Anterior cingulate cortex (tissue), 58 donors: ENCODE results near the gene STARD8.
A peak's percentile ranks its signal among the peaks of the same experiment; 100 is the strongest.
"Not testable (repeated sequence)": the region's sequence is repeated elsewhere in the genome, so short reads cannot be mapped to it uniquely, and the experiment has no call there.

Experiments
- DNase-seq, 58 donors: peaks; one replicate each; lab custom pipeline; 2025; lab: John Stamatoyannopoulos, UW

STARD8 gene, protein sequence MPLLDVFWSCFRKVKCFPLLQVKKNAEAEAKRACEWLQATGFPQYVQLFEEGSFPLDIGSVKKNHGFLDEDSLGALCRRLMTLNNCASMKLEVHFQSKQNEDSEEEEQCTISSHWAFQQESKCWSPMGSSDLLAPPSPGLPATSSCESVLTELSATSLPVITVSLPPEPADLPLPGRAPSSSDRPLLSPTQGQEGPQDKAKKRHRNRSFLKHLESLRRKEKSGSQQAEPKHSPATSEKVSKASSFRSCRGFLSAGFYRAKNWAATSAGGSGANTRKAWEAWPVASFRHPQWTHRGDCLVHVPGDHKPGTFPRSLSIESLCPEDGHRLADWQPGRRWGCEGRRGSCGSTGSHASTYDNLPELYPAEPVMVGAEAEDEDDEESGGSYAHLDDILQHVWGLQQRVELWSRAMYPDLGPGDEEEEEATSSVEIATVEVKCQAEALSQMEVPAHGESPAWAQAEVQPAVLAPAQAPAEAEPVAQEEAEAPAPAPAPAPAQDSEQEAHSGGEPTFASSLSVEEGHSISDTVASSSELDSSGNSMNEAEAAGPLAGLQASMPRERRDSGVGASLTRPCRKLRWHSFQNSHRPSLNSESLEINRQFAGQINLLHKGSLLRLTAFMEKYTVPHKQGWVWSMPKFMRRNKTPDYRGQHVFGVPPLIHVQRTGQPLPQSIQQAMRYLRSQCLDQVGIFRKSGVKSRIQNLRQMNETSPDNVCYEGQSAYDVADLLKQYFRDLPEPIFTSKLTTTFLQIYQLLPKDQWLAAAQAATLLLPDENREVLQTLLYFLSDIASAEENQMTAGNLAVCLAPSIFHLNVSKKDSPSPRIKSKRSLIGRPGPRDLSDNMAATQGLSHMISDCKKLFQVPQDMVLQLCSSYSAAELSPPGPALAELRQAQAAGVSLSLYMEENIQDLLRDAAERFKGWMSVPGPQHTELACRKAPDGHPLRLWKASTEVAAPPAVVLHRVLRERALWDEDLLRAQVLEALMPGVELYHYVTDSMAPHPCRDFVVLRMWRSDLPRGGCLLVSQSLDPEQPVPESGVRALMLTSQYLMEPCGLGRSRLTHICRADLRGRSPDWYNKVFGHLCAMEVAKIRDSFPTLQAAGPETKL

DNA sequence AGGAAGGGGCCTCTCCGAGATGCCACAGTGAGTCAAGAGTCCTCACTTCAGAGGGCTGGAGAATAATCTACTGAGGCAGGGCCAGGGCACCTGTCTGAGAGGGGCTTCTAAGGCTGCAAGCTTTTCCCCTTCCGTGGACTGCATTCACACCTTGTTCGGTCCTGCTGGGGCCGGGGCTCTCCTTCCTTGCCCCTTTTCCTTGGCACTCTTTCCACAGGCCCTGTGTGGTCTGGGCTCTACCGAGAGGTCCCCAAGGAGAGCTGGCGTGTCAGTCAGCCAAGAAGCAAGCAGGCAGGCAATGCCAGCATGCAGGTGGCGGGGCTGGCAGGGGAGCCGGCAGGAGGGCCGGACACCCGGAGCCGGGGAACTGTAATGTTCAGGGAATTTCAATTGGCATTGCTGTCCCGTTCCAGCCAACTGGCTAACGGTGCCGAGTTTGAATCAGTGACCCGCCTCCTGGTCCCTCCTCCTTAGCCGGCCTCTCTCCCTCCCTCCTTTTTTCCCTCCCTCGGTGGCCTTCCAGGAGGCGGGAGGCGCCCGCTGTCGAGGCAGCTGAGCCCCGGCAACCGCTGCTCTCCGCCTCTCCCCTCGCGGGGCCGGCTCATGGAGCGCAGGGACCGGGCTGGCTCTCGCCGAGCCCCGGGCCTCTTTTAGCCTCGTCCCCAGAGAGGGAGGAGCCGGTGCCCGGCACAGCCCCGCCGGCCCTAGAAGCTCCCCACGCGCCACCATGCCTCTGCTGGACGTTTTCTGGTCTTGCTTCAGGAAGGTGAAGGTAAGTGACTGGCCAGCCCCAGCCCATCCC lies at the start of gene STARD8:
Gene STARD8, plus strand, starts transcription at position 511 of the 802 bp plus-strand sequence. Its CDS starts 217 bp downstream, at position 728.
- peak in 8 of 58 donors; percentile 0 to 21 (median 2) for DNase-seq

DNA sequence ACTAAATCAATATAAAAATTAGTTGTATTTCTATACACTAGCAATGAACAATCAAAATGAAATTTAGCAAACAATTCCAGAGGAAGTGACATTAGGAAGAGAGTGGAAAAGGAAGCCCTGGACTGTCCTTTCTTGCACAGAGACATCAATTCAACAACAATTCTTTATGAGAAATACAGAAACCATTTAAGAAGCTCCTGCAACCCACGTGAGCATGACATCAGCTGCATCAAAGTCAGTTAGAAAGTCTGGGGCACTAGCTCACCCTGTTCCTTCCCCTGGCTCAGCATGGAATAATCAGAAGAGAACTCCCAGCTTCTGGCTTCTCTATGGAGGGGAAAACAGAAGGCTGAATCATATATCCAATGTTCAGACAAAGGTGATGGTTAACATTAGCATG lies 48.6 kb upstream of the STARD8 start:
- DNase-seq, result no peak

DNA sequence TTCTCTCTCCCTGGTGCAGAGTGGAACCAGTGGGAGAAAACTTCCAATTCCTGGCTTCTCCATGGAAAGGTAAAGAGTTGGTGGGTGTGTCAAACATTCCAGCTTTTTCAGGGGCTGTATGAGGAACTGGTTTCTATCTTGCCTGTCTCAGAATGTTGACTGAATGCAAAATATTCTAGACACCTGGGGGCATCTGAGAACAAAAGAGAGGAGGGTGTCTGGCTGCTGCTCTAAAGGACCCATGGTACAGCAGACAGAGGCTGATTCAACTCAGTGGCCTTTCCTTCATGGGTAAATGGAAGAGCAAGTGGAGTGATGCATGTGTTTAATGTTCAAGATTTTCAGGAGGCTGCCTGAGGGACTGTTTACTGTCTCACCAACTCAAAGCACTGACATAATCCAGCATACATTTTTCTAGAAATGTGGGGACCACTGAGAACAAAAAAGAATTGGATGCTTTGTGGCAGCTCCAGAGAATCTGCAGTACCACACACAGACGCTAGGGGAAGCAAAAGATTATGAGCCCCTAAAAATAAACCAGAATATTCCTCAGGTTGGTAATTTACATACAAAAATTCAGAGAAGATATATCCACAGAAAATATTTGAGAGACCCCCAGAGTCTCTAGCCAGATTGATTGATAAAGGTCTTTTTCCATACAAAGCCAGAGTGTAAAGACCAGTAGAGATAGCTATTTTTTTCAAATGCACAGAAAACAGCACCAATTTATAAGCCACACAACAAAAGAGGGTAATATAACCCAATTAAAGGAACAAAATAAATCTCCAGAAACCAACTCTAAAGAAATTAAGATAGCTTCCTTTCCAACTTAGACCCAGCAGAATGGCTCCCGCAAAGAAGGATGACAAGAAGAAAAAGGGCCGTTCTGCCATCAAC lies 48.0 kb upstream of the STARD8 start:
- DNase-seq, result no peak

DNA sequence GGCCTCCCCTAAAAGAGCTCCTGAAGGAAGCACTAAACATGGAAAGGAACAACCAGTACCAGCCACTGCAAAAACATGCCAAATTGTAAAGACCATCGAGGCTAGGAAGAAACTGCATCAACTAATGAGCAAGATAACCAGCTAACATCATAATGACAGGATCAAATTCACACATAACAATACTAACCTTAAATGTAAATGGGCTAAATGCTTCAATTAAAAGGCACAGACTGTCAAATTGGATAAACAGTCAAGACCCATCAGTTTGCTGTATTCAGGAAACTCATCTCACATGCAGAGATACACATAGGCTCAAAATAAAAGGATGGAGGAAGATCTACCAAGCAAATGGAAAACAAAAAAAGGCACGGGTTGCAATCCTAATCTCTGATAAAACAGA lies 43.2 kb upstream of the STARD8 start:
- not testable (repeated sequence) for DNase-seq

DNA sequence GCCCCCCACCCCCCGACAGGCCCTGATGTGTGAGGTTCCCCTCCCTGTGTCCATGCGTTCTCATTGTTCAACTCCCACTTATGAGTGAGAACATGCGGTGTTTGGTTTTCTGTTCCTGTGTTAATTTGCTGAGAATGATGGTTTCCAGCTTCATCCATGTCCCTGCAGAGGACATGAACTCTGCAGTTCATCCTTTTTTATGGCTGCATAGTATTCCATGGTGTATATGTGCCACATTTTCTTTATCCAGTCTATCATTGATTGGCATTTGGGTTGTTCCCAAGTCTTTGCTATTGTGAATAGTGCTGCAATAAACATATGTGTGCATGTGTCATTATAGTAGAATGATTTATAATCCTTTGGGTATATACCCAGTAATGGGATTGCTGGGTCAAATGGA lies 32.7 kb upstream of the STARD8 start:
- DNase-seq, result not testable (repeated sequence)

DNA sequence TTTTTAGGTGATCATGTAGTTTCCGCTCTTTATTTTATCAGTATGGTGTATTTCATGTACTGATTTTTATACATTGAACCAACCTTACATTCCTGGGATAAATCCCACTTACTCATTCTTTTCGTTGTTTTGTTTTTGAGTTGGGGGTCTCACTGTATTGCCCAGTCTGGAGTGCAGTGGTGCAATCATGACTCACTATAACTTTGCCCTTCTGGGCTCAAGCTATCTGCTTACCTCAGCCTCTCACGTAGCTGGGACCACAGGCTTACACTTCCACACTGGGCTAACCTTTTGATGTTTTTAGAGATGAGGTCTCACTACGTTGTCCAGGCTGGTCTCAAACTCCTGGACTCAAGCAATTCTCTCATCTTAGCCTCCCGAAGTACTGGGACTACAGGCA lies 19.5 kb upstream of the STARD8 start:
- DNase-seq, result no peak

DNA sequence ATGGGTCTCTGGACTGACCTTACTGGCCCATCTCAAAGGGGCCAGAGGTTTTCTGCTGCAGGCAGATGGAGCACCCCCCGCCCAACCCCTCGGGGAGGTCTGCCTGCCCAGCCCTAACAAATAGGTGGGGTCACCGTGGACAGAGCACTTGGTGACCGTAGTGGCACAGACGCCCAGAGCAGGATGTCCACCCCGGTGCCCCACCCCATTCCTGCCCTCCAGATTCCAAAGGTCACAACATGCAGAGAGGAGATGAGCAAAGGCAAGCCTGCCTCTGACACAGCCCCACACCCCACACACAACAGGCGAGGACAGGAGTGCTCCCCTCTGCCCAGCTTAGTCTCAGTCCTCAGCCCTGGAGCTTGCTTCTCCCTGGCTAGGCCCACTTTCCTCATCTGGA lies 17.5 kb upstream of the STARD8 start:
- not testable (repeated sequence) for DNase-seq

DNA sequence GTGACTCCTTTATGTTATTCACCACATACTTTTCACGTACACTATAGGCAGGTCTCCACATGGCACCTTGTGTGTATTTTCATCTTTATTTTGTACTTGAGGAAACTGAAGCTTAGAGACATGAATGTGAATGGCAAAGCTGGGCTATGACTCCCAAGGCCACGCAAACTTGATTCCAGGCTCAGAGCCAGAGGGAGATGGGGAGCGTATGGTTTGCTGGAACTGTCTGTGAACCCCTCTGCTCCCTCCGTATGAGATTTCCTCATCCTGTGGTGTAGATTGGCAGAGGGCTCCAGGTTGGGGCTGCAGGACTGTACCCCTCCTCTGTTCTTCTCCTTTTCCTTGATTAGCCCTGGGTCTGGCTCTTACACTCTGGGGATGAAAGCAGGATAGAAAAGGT lies 16.1 kb upstream of the STARD8 start:
- DNase-seq, result no peak

DNA sequence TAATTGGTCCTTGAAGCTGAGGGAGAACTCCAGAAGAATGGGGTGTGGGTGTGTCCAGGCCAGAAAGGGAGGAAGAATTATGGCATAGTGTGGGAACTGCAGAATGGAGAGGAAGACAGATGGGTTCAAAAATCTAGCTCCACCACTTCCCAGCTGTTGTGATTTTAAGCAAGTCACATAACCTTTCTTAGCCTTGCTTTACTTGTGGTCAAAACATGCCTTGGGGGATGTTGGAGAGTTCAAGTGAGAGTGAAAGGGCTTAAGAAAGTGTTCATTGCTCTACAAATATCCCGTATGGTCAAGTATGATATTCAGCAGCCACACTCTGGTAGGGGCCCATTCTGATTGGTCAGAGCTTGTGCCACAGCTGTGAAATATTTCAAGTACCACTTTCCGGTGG lies 15.0 kb upstream of the STARD8 start:
- no peak for DNase-seq

DNA sequence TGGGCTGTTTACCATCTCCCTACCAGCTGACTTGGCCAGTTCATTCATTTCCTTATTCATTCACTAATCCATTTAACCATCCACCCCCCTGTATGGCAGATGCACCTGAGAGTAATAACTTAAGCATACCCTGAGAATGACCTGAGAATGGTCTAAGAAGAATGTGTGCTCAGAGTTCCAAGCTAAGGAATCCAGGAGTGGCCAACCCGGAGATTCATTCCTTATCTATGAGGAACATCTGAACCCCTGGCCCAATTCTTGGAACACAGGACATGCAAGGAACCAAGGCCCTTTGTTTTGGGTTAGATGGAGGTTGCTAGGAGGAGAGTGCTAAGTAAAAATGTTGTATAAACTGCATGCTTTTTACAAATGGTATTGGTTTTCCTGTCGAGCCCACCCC lies 13.5 kb upstream of the STARD8 start:
- DNase-seq, result no peak

DNA sequence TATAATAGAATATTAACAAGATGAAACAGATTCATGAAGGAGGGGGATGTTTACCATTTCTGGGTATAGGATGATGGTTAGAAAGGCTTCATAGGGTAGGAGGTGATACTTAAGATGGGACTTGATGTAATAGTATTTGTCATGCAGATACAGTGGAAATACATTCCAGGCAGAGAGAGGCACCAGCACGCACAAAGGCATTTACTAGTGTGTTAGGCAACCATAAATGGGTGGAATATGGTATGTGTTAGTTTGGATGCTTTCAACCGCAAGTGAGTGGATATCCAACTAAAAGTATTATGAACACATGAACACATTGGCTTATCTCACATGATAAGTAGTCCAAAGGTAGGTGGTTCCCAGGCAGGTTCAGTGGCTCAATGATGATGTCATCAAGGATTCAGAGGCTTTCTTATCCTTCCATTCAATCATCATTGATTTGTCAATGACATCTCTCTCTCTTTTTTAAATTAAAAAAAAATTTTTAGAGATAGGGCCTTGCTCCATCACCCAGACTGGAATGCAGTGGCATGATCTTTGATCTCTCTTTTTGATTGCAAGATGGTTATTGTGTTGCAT lies 12.7 kb upstream of the STARD8 start:
- DNase-seq, result no peak

DNA sequence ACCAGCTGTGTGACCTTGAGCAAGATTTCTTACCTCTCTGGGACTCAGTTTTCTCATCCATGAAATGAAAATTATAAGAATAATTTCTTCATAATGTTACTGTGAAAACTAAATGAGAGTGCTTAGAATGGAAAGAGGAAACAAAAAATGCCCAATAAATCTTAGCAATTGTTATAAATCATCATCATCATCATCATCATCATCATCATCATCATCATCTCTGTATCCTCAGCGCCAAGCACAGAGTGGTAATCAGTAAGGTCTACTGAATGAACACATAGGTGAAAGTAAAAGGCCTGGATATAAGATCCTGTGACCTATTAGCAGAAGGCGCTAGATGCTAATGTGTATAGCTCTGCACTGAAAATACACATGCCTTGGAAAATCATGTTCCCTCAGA lies 6.8 kb upstream of the STARD8 start:
- no peak for DNase-seq

DNA sequence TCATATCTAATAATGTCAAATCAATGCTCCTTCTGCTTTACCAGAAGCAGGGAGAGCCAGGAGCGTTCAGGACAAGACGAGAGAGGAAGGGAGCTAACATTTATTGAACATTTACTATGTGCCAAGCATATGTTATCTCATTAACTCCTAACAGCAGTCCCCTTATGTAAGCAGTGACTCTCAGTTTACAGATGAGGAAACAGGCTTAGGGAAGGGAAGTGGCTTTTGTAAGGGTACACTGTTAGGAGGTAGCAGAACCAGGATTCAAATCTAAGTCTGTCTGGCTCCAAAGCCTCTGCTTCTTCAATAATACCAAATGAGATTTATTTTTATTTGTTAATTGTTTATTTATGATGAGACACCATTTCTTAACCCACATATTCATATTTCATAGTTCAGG lies 2.6 kb upstream of the STARD8 start:
- no peak for DNase-seq

DNA sequence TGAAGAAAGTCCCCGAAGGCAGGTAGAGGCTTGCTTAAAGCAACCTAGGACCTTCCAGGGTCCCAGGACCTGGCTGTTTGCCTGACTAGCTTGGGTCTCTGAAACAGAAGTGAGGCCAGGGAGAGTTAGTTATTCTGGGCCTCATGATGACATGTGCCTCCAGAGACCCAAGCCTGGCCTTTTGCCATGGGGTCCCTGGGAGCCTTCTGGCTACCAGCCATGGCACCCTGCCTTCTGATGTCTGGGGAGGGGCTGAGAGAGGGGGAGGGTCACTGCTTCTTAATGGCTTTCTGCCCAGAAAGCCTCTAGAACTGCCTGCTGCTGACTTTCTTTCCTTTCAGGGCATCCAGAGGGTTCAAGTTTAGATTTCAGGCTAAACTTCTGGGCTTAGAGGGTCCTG lies 1.0 kb upstream of the STARD8 start:
- DNase-seq, result no peak

DNA sequence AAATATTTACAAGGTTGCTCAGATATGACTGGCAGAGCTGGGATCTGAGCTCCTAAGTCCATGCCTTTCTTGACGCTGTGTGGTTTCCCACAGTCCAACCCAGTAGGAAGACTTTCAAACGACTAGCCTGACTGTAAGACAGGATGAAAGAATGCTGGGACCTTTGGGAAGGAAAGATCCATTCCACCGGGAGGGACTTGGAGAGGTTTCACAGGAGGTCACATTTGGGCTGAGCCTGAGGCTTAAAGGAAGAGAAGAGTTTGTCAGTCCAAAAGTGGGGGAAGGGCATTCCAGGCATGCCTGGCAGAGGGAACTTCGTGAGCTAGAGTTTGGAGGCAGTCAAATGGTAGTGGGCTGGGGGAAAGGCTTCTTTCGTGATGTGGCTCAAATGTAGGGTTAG lies 1.5 kb downstream of the STARD8 start:
- DNase-seq, result no peak

DNA sequence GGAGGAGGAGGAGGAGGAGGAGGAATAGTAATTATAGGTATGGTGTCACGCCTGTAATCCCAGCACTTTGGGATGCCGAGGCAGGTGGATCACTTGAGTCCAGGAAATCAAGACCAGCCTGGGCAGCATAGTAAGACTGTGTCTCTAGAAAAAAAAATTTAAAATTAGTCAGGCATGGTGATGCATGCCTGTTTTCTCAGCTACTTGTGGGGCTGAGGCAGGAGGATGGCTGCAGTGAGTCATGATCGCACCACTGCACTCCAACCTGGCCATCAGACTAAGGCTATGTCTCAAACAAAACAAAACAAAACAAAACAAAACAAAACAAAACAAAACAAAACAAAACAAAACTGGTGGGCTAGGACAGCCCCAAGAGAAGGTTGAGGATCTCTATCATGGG lies 3.0 kb downstream of the STARD8 start:
- DNase-seq, result no peak

DNA sequence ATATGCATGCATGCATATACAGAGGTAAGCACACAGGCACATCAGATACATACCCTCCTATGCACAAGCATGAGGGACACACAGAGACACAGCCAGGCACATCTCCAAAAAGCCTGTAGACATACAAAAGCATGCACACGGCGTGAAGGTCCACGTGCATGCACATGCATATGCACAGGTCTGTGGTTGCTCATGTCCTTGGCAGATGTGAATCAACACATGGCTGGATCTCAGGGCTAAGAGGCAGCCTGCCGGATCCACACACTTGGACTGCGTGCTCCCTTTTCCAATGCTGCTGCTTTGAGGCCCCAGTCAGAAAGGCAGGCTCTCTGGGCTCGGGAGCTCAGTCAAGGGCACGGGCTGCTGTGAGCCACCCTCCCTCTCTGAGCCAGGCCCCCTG lies 3.6 kb downstream of the STARD8 start:
- DNase-seq, result no peak

DNA sequence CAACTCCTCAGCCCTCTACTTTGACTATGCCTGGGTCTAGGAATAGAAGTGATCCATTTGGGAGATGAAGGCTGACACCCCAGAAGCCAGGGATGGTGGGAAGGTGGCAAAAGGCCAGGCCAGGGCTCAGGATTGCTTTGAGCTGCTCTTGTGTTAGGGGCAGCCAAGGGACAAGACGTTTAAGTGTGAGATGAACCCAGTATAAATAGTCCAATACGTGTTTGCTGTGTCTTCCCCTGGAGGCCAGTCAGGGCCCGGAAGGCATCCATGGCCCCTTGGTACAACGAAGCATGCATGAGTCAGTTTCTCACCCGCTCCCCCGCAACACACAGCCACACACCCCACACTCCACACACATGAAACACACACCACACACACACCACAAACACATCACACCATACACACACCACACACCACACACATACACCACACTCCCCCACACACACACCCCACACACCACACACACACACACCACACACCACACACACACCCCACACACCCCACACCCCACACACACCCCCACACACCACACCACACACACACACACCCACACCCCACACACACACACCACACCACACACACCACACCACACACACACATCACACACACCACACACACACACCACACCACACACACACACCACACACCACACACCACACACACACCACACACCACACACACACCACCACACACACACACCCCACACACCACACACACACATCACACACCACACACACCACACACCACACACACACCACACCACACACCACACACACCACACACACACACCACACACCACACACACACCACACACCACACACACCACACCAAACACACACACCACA lies 5.1 kb downstream of the STARD8 start:
- DNase-seq, result peak in 1 of 58 donors; percentile 1
